C4-2B (cell line): Measurements from ENCODE around the gene UQCR10.

ENCODE experiments used
- H3K27ac ChIP-seq: fragments of 450-650 bp; 2 replicates; pipeline ENCODE4 v1.5.1; 2017
- ZFX ChIP-seq: fragments of 450-650 bp; IDR thresholded peaks from 2 replicates; pipeline ENCODE4 v1.6.1; 2017
- TF ChIP-seq, protein P1 (sequence below): fragments of 450-650 bp; conservative IDR thresholded peaks from 2 replicates; pipeline ENCODE4 v1.5.1; 2017; ENCODE audit warnings: mild to moderate bottlenecking

UQCR10 gene

DNA sequence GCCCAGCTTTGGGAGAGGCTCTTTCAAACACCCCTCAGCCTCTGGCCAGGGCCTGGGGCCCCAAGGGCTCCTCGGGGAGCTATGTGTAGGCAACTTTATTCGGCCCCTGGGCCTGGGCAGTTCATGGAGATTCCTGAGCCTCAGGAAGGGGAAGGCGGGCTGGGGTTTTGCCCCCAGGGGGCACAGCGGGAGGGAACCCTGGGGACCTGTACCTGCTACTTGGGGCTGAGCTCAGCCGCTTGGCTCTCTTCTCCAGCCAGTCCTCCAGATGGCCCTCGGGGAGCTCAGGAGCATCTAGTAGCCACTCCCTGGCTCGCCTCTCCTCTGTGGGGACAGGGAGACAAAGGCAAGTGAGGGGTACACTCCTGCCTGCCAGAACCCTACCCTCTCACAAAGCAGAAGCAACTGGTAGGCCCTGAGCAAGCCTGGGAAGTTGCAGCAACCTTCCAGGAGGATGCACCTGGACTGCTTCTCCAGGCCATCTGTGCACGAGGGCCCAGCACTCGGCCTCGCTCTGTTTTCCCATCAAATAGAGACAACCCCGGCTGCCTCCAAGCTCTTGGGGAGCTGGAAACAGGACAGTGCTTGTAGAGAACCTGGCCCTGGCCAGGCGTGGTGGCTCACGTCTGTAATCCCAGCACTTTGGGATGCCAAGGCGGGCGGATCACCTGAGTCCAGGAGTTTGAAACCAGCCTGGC lies 28.9 kb upstream of the UQCR10 start:
- no peak overlapping the region for H3K27ac ChIP-seq
- TF ChIP-seq ZFX = no peak
- TF ChIP-seq, protein P1, sequence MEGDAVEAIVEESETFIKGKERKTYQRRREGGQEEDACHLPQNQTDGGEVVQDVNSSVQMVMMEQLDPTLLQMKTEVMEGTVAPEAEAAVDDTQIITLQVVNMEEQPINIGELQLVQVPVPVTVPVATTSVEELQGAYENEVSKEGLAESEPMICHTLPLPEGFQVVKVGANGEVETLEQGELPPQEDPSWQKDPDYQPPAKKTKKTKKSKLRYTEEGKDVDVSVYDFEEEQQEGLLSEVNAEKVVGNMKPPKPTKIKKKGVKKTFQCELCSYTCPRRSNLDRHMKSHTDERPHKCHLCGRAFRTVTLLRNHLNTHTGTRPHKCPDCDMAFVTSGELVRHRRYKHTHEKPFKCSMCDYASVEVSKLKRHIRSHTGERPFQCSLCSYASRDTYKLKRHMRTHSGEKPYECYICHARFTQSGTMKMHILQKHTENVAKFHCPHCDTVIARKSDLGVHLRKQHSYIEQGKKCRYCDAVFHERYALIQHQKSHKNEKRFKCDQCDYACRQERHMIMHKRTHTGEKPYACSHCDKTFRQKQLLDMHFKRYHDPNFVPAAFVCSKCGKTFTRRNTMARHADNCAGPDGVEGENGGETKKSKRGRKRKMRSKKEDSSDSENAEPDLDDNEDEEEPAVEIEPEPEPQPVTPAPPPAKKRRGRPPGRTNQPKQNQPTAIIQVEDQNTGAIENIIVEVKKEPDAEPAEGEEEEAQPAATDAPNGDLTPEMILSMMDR = no peak

DNA sequence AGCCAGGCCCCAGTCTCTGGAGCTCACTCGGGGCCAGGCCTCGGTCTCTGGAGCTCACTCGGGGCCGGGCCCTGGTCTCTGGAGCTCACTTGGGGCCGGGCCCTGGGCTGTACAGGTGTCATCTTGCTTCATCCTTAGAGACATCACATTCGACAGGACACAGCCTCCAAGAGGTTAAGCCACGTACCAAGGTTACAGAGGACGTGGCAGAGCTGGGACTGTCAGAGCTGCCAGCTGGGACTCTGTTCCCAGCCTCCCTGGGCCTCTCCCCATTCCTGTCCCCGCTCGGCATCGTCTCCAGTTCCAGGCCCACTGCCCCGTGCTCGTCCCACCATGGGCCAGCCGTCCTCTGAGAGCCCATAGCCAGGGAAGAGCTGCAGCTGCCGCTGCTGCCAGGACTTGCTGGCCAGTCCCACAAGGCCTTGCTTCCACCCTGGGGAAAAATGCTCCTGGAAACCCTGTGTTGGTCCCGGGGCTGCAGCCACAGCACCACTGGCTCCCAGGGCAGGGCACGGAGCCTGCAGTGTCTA lies 27.8 kb upstream of the UQCR10 start:
- H3K27ac ChIP-seq = no peak overlapping the region
- TF ChIP-seq, protein P1 = no peak
- TF ChIP-seq ZFX = no peak

DNA sequence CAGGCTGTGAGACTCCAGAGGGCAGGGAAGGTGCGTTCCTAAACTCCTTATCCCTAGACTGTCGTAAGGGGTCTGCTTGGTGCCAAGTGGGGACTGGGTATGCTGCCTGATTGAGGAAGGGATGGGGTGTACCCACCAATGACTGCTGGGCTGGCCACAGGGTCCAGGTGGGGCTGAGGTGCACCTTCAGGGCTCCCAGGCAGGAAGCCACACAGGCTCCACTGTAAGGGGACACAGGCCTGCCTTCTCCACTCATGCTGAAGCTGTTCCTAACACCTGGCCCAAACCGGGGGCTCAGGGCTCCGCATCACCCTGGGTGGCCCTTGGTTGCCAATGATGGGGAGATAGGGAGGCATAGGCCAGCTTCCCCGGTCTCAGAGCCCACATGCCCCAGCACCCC lies 27.0 kb upstream of the UQCR10 start:
- no peak overlapping the region for H3K27ac ChIP-seq

DNA sequence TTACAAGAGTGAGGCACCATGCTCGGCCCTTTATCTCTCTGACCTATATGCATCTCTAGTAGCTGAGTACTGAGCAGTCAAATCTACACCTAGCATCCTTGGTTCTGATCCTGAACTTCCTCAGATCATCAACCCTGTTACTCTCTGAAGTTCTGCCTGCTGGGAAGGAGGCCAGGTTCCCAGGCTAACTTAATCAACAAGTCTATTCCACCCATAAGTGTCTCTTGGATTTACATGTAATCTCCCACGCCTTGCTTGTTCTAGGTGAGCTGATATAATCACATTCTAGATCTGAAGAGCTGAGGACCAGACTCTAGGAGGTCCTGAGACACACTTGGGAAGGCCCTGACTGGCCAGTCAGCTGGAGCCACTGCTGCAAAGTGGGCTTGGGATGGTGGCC lies 25.2 kb upstream of the UQCR10 start:
- H3K27ac ChIP-seq = no peak overlapping the region
- TF ChIP-seq, protein P1 = no peak
- TF ChIP-seq ZFX = no peak

More for the DNA sequence above, 27.0 kb upstream of the UQCR10 start:
- no peak for TF ChIP-seq ZFX
- TF ChIP-seq, protein P1 = no peak

DNA sequence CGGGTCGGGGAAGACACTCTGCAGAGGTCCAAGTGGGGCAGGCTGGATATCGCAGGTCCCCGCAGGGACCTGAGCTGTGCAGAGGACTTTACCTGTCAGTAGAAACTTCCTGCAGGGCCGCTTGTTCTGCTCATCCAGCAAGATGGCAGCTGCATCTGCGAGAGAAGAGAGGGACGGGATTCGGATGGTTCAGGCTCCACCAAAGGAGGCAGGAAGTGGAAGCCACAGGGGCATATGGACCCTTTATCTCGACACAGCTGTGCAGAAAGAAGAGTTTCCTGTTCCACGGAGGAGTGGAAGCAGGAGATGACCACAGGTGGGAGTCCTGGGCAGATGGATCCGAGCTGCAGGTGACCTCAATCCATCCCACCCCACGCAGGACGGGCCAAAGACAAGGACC lies 24.8 kb upstream of the UQCR10 start:
- no peak for TF ChIP-seq ZFX
- TF ChIP-seq, protein P1 = no peak
- no peak overlapping the region for H3K27ac ChIP-seq

DNA sequence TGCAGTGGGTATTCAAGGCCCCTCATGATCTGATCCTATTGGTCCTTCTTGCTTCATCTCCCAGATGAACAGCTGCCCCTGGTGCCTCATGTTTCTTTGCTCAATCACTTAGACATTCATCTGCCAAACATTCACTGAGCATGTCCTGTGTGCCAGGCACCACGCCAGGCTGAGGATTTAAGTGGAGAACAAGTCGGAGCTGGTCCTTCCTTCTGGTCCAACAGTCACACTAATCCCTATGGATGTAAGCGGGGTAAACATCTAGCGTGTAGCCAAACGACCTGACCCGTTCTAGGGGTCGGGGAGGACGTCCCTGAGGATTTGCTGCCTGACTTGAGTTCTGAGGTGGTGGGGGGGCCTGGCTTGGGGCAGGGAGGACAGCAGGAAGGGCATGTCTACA lies 22.3 kb upstream of the UQCR10 start:
- H3K27ac ChIP-seq = no peak overlapping the region
- TF ChIP-seq ZFX = no peak
- TF ChIP-seq, protein P1 = no peak

DNA sequence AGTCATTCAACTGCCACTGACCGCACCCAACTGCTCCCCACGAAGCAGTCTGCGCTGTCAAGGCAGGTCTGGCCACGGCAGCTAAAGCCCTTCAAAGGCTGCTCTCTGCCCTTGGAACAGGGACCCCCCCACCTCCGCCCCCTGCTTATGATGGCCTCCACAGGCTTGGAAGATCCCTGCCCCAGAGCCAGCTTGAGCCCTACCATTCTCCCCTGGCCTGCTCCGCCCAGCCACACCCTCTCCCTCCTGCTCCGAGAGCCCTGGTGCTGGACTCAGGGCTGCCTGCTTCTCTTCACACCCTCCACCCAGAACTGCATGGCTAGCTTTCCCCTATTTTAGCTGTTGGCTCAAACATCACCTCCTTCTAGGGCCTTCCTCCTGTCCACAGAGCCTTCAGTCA lies 19.3 kb upstream of the UQCR10 start:
- H3K27ac ChIP-seq = no peak overlapping the region
- TF ChIP-seq ZFX = no peak
- TF ChIP-seq, protein P1 = no peak
